Epithelial cell of proximal tubule (primary cell): Measurements from ENCODE around the gene TBX10. TPM values are rescaled to one million over a fixed set of nuclear protein-coding genes. Genes with fewer than 3 reads are reported as not detected.

Experiments
- DNase-seq: peaks from one replicate; pipeline ENCODE4 v3.0.0-alpha.2; 2011; ENCODE audit warnings: low read depth
- H3K4me3 ChIP-seq: 2 replicates; pipeline ENCODE4 v1.5.1; 2011; ENCODE audit warnings: low read depth, mild to moderate bottlenecking, low read length
- total RNA-seq: library from RNA; depleted of rRNA; stranded (reverse); fragments of >200 nt; gene quantifications from 2 replicates; pipeline ENCODE4 v1.2.3, GENCODE V29; 2015
- TF ChIP-seq, protein P1 (sequence below): conservative IDR thresholded peaks from 2 replicates; pipeline ENCODE4 v1.5.1; 2012; ENCODE audit warnings: low read depth, mild to moderate bottlenecking, low read length

TBX10 gene
- total RNA-seq, 1 donor from 2014 or later: not detected

DNA sequence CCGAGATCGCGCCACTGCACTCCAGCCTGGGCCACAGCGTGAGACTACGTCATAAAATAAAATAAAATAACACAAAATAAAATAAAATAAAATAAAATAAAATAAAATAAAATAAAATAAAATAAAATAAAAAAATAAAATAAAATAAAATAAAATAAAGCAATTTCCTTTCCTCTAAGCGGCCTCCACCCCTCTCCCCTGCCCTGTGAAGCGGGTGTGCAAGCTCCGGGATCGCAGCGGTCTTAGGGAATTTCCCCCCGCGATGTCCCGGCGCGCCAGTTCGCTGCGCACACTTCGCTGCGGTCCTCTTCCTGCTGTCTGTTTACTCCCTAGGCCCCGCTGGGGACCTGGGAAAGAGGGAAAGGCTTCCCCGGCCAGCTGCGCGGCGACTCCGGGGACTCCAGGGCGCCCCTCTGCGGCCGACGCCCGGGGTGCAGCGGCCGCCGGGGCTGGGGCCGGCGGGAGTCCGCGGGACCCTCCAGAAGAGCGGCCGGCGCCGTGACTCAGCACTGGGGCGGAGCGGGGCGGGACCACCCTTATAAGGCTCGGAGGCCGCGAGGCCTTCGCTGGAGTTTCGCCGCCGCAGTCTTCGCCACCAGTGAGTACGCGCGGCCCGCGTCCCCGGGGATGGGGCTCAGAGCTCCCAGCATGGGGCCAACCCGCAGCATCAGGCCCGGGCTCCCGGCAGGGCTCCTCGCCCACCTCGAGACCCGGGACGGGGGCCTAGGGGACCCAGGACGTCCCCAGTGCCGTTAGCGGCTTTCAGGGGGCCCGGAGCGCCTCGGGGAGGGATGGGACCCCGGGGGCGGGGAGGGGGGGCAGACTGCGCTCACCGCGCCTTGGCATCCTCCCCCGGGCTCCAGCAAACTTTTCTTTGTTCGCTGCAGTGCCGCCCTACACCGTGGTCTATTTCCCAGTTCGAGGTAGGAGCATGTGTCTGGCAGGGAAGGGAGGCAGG, 56.0 kb downstream of the TBX10 start, which contains the start of gene GSTP1:
TSS of gene GSTP1 (plus strand) at position 566 of the 958 bp plus-strand sequence. CDS start at position 598, 32 bp downstream.
- TF ChIP-seq, protein P1, sequence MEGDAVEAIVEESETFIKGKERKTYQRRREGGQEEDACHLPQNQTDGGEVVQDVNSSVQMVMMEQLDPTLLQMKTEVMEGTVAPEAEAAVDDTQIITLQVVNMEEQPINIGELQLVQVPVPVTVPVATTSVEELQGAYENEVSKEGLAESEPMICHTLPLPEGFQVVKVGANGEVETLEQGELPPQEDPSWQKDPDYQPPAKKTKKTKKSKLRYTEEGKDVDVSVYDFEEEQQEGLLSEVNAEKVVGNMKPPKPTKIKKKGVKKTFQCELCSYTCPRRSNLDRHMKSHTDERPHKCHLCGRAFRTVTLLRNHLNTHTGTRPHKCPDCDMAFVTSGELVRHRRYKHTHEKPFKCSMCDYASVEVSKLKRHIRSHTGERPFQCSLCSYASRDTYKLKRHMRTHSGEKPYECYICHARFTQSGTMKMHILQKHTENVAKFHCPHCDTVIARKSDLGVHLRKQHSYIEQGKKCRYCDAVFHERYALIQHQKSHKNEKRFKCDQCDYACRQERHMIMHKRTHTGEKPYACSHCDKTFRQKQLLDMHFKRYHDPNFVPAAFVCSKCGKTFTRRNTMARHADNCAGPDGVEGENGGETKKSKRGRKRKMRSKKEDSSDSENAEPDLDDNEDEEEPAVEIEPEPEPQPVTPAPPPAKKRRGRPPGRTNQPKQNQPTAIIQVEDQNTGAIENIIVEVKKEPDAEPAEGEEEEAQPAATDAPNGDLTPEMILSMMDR: peak; percentile 59
- DNase-seq: no peak
- H3K4me3 ChIP-seq: peak within 1 kb of the TSS; percentile 69

DNA sequence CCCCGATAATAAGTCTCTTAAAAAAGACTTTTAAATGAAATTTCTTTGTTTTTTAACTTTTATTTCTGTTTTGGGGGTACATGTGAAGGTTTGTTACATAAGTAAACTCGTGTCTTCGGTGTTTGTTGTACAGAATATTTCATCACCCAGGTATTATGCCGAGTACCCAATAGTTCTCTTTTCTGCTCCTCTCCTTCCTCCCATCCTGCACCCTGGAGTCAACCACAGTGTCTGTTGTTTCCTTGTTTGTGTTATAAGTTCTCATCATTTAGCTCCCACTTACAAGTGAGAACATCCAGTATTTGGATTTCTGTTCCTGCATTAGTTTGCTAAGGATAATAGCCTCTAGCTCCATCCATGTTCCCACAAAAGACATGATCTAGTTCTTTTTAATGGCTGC, 57.6 kb downstream of the TBX10 start:
- H3K4me3 ChIP-seq: no peak overlapping the region
- TF ChIP-seq, protein P1: no peak
- DNase-seq: no peak

DNA sequence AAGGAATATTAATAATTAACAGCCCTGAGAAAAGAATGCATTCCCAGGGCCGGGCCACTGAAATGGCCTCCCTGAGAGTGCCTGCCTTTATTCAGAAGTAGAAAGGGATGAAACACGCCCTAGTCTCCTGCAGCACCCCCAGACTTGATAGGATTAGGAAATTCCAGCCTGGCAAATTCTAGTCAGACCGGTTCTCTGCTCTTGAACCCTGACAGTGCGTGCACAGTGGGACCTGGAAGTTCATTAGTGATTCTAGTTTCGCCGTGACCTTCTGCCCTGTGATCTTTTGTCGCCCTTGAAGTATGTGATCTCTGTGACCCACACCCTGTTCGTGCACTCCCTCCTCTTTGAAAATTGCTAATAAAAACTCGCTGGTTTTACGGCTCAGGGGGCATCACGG, 58.1 kb downstream of the TBX10 start:
- TF ChIP-seq, protein P1: no peak
- no peak overlapping the region for H3K4me3 ChIP-seq
- no peak for DNase-seq

Other genes starting within 250 kb of the TBX10 start
- 13.9 and 20.9 TPM in 2 replicates for gene RAD9A, start 247.8 kb downstream of the TBX10 start, total RNA-seq
- gene PPP1CA, start 237.9 kb downstream of the TBX10 start, total RNA-seq: 359 and 365 TPM in 2 replicates
- gene TBC1D10C, start 235.7 kb downstream of the TBX10 start, total RNA-seq: 0.14 and 0.17 TPM in 2 replicates
- 0.07 and 0.23 TPM in 2 replicates for gene CARNS1, start 224.1 kb downstream of the TBX10 start, total RNA-seq
- 64.1 and 72.9 TPM in 2 replicates for gene RPS6KB2, start 211.3 kb downstream of the TBX10 start, total RNA-seq
- 1.5 and 3.6 TPM in 2 replicates for gene PTPRCAP, start 202.1 kb downstream of the TBX10 start, total RNA-seq
- 88.8 and 137 TPM in 2 replicates for gene CORO1B, start 196.3 kb downstream of the TBX10 start, total RNA-seq
- not detected in 2 replicates for gene GPR152, start 187.0 kb downstream of the TBX10 start, total RNA-seq
- not detected in 2 replicates for gene CABP4, start 184.4 kb downstream of the TBX10 start, total RNA-seq
- 26.1 and 74.0 TPM in 2 replicates for gene TMEM134, start 170.5 kb downstream of the TBX10 start, total RNA-seq
- gene AIP, start 156.7 kb downstream of the TBX10 start, total RNA-seq: 62.0 and 63.4 TPM in 2 replicates
- gene PITPNM1, start 134.4 kb downstream of the TBX10 start, total RNA-seq: 58.9 and 74.1 TPM in 2 replicates
- gene CDK2AP2, start 131.6 kb downstream of the TBX10 start, total RNA-seq: 129 and 165 TPM in 2 replicates
- gene CABP2, start 116.3 kb downstream of the TBX10 start, total RNA-seq: not detected in 2 replicates
- 2,620 and 3,355 TPM in 2 replicates for gene GSTP1, start 56.0 kb downstream of the TBX10 start, total RNA-seq
- gene NDUFV1, start 32.8 kb downstream of the TBX10 start, total RNA-seq: 226 and 258 TPM in 2 replicates
- gene NUDT8, start 9.8 kb downstream of the TBX10 start, total RNA-seq: 23.4 and 29.3 TPM in 2 replicates
- not detected in 2 replicates for gene ACY3, start 11.0 kb upstream of the TBX10 start, total RNA-seq
- gene ALDH3B2, start 34.9 kb upstream of the TBX10 start, total RNA-seq: 0.51 TPM in 1 of 2 replicates, not detected in the other